Esophagus (tissue), 2 donors: Measurements from ENCODE around the gene NFKBIB. TPM values are rescaled to one million over a fixed set of nuclear protein-coding genes. Genes with fewer than 3 reads are reported as not detected.
"Not testable (repeated sequence)": the region's sequence is repeated elsewhere in the genome, so short reads cannot be mapped to it uniquely, and the experiment has no call there.

Source experiments
- H3K27ac ChIP-seq, 2 donors: one replicate each; pipeline ENCODE4 v1.5.1; 2013; ENCODE audit warnings: low read depth in 2 of 2, mild to moderate bottlenecking in 2 of 2, inconsistent platforms in 1 of 2, low read length in 1 of 2, moderate library complexity in 1 of 2
- H3K27me3 ChIP-seq, 2 donors: one replicate each; pipeline ENCODE4 v1.6.1; 2013; ENCODE audit warnings: low read length in 2 of 2, control low read depth in 1 of 2, mild to moderate bottlenecking in 1 of 2; ENCODE audit not compliant: insufficient read depth in 2 of 2, control insufficient read depth in 1 of 2
- H3K36me3 ChIP-seq, 2 donors: one replicate each; pipeline ENCODE4 v1.6.1; 2013; ENCODE audit warnings: low read length in 1 of 2; ENCODE audit not compliant: control insufficient read depth in 2 of 2, insufficient read depth in 2 of 2
- H3K4me1 ChIP-seq, 2 donors: one replicate each; pipeline ENCODE4 v1.6.1; 2013; ENCODE audit warnings: low read length in 1 of 2; ENCODE audit not compliant: control insufficient read depth in 2 of 2, insufficient read depth in 2 of 2
- H3K4me3 ChIP-seq, 2 donors: one replicate each; pipeline ENCODE4 v1.5.1; 2013; ENCODE audit warnings: low read length in 2 of 2, mild to moderate bottlenecking in 2 of 2, low read depth in 1 of 2, moderate library complexity in 1 of 2
- H3K9me3 ChIP-seq, 2 donors: one replicate each; pipeline ENCODE4 v1.6.1; 2013; ENCODE audit warnings: mild to moderate bottlenecking in 2 of 2, low read depth in 1 of 2, low read length in 1 of 2, moderate library complexity in 1 of 2; ENCODE audit not compliant: control insufficient read depth in 2 of 2, insufficient read depth in 1 of 2
- WGBS, 2 donors: extraction: QIAGEN DNeasy Blood & Tissue Kit; methylation state at CpG; one replicate each; pipeline ENCODE4 v1.1.7; 2013; 5-methylcytosine and 5-hydroxymethylcytosine counted together
- polyA plus RNA-seq, 2 donors: library from polyadenylated mRNA; stranded (reverse); fragments of 200-250 nt; gene quantifications; one replicate each; pipeline ENCODE4 v1.2.3, GENCODE V29; 2013
- donor health status: healthy with polysubstance abuse.
- donor health status: Bipolar disorder and iron deficiency.

NFKBIB gene
- polyA plus RNA-seq, 2 donors = 34.3 to 44.0 TPM

GRCh38 chr19:38856813-38857212 lies 43.0 kb upstream of the NFKBIB start:
- Histone ChIP-seq H3K27me3 (no peaks in the 10 kb centered on the region), H3K27ac (peak overlapping the region in 1 of 2 donors; percentile 25), H3K9me3 (no peaks in the 10 kb centered on the region), H3K36me3 (no peaks in the 10 kb centered on the region), H3K4me1 (peaks cover 3% of the 10 kb centered on the region in 2 donors), H3K4me3 (no peak overlapping the region)
- WGBS, 2 donors = 78 to 81% methylated on average over 3 of the region's 3 CpGs

- not testable (repeated sequence) for H3K9me3 ChIP-seq, H3K27ac ChIP-seq, H3K27me3 ChIP-seq, H3K4me3 ChIP-seq, H3K4me1 ChIP-seq, H3K36me3 ChIP-seq
- 72 to 73% methylated on average over 21 of the region's 21 CpGs for WGBS, 2 donors
These were observed 40.1 kb upstream of the NFKBIB start for GRCh38 chr19:38859631-38860204.

- no peaks in the 10 kb centered on the region for H3K4me1 ChIP-seq
- H3K36me3 ChIP-seq = no peaks in the 10 kb centered on the region
- H3K27ac ChIP-seq = no peak overlapping the region
- WGBS, 2 donors = 97% methylated on average over 3 of the region's 3 CpGs
- no peak overlapping the region for H3K4me3 ChIP-seq
- H3K9me3 ChIP-seq = no peaks in the 10 kb centered on the region
- H3K27me3 ChIP-seq = no peaks in the 10 kb centered on the region
These were observed 38.4 kb upstream of the NFKBIB start for GRCh38 chr19:38861368-38861767.

GRCh38 chr19:38862321-38863059 lies 37.3 kb upstream of the NFKBIB start:
- 47 to 48% methylated on average over 10 of the region's 10 CpGs for WGBS, 2 donors
- Histone ChIP-seq H3K9me3 (no peaks in the 10 kb centered on the region), H3K4me1 (no peaks in the 10 kb centered on the region), H3K27ac (peak overlapping the region; percentile 5 to 54), H3K36me3 (no peaks in the 10 kb centered on the region), H3K4me3 (no peak overlapping the region), H3K27me3 (no peaks in the 10 kb centered on the region)

- Histone ChIP-seq H3K27me3 (no peaks in the 10 kb centered on the region), H3K4me1 (peaks cover 7 to 14% of the 10 kb centered on the region in 2 donors), H3K9me3 (no peaks in the 10 kb centered on the region), H3K4me3 (no peak overlapping the region), H3K36me3 (no peaks in the 10 kb centered on the region), H3K27ac (no peak overlapping the region)
- 89 to 90% methylated on average over 10 of the region's 10 CpGs for WGBS, 2 donors
These were observed 32.5 kb upstream of the NFKBIB start for GRCh38 chr19:38867171-38867780.

- Histone ChIP-seq H3K4me3 (no peak overlapping the region), H3K4me1 (peaks cover 7 to 14% of the 10 kb centered on the region in 2 donors), H3K9me3 (no peaks in the 10 kb centered on the region), H3K27me3 (no peaks in the 10 kb centered on the region), H3K27ac (peak overlapping the region in 1 of 2 donors; percentile 40), H3K36me3 (no peaks in the 10 kb centered on the region)
- WGBS, 2 donors = 74 to 78% methylated on average over 6 of the region's 6 CpGs
These were observed 31.2 kb upstream of the NFKBIB start for GRCh38 chr19:38868551-38868950.

GRCh38 chr19:38869160-38869835 lies 30.5 kb upstream of the NFKBIB start:
- Histone ChIP-seq H3K27ac (peak overlapping the region; percentile 52 to 67), H3K4me3 (peak overlapping the region; percentile 31 to 54), H3K9me3 (no peaks in the 10 kb centered on the region), H3K4me1 (peaks cover 7 to 17% of the 10 kb centered on the region in 2 donors), H3K27me3 (no peaks in the 10 kb centered on the region), H3K36me3 (no peaks in the 10 kb centered on the region)
- WGBS, 2 donors = 6 to 19% methylated on average over 34 of the region's 34 CpGs

- Histone ChIP-seq H3K4me3 (peak overlapping the region; percentile 31 to 54), H3K4me1 (peaks cover 7 to 17% of the 10 kb centered on the region in 2 donors), H3K9me3 (no peaks in the 10 kb centered on the region), H3K27ac (peak overlapping the region; percentile 52 to 67), H3K27me3 (no peaks in the 10 kb centered on the region), H3K36me3 (no peaks in the 10 kb centered on the region)
- WGBS, 2 donors = 14 to 18% methylated on average over 52 to 62 of the region's 62 CpGs
These were observed 29.7 kb upstream of the NFKBIB start for GRCh38 chr19:38869836-38870607.

GRCh38 chr19:38870612-38871011 lies 29.2 kb upstream of the NFKBIB start:
- WGBS, 2 donors = 88 to 90% methylated on average over 17 to 19 of the region's 19 CpGs
- Histone ChIP-seq H3K27ac (no peak overlapping the region), H3K4me3 (no peak overlapping the region), H3K9me3 (no peaks in the 10 kb centered on the region), H3K36me3 (no peaks in the 10 kb centered on the region), H3K27me3 (no peaks in the 10 kb centered on the region), H3K4me1 (peaks cover 7 to 17% of the 10 kb centered on the region in 2 donors)
